ENCODE data around the gene SELPLG. TPM values are rescaled to one million over a fixed set of nuclear protein-coding genes. Genes with fewer than 3 reads are reported as not detected.

SELPLG gene
- total and polyA plus RNA-seq, 3 donors from 2014 or later, result 1.1 to 10.4 (median 2.7) TPM

DNA sequence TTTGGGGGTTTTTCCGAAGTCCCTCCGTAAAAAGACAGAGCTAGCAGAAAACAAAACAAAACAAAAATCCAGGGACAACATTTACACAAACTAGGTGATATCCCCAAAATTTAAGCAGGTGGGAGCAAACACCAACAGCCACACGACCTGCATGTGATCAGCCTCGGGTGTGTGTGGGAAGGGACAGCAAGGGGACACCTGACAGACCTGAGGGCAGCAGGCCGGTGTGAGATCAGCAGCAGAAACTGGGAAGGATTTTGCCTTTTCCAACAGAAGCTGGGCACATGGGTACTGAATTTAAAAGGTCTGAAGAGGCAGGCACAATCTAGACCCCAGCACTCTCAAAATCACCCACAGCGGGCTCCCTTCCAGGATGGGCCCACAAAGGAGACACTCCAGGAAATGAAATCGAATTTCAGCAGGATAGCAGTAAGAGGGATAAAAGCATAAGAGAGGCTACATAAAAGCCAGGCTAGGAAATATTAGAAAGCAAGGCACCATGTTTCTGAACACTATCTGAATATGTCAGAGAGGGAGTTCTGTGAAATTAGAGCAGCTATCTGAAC, 36.5 kb upstream of the SELPLG start:
- DNase-seq, result no peak
- no peak overlapping the region for H3K27ac ChIP-seq
- H3K27me3 ChIP-seq, result no peaks in the 10 kb centered on the region
- H3K36me3 ChIP-seq (ENCODE audit: low read depth, missing control alignments), result no peaks in the 10 kb centered on the region
- intact Hi-C loops (cut with DNase I; ENCODE audit: low total_unique reads), result no loop called here
- WGBS, 2 donors, result 89 to 91% methylated on average over 7 of the region's 7 CpGs
- H3K4me3 ChIP-seq, result no peak overlapping the region
- peaks cover 13% of the 10 kb centered on the region for H3K4me1 ChIP-seq
- no peak for TF ChIP-seq POLR2A (IDR thresholded peaks at IDR 0.05)
- TF ChIP-seq, protein P1, sequence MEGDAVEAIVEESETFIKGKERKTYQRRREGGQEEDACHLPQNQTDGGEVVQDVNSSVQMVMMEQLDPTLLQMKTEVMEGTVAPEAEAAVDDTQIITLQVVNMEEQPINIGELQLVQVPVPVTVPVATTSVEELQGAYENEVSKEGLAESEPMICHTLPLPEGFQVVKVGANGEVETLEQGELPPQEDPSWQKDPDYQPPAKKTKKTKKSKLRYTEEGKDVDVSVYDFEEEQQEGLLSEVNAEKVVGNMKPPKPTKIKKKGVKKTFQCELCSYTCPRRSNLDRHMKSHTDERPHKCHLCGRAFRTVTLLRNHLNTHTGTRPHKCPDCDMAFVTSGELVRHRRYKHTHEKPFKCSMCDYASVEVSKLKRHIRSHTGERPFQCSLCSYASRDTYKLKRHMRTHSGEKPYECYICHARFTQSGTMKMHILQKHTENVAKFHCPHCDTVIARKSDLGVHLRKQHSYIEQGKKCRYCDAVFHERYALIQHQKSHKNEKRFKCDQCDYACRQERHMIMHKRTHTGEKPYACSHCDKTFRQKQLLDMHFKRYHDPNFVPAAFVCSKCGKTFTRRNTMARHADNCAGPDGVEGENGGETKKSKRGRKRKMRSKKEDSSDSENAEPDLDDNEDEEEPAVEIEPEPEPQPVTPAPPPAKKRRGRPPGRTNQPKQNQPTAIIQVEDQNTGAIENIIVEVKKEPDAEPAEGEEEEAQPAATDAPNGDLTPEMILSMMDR (IDR thresholded peaks at IDR 0.05), result no peak
- H3K9me3 ChIP-seq, result no peaks in the 10 kb centered on the region

DNA sequence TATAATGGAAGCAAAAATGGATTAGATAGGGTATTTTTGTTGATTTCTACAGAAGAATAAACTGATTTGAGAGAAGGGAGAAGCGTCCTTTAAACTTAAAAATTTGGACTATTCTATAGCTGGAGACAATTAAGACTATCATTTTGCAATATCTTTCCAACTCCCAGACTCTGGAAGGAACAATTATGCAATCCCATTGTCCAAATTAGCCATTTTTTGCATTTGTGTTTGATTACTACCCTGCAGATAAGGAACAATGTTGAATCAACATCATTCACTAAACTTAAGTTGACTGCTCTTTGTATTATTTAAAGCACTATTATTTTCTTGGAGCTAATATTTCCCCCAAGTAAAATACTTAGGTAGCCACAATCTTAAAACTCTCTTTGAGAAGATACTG, 34.8 kb upstream of the SELPLG start:
- Histone ChIP-seq H3K27me3 (no peaks in the 10 kb centered on the region), H3K4me3 (no peak overlapping the region), H3K4me1 (peaks cover 19% of the 10 kb centered on the region), H3K9me3 (no peaks in the 10 kb centered on the region), H3K36me3 (ENCODE audit: low read depth, missing control alignments) (no peaks in the 10 kb centered on the region), H3K27ac (no peak overlapping the region)
- 87 to 89% methylated on average over 1 of the region's 1 CpG for WGBS, 2 donors
- no peak for DNase-seq
- TF ChIP-seq, protein P1 (IDR thresholded peaks at IDR 0.05), result no peak
- no peak for TF ChIP-seq POLR2A (IDR thresholded peaks at IDR 0.05)
- intact Hi-C loops (cut with DNase I; ENCODE audit: low total_unique reads), result loop anchor here (10.0 kb wide), 2 partner anchors 136 to 186 kb away; partner anchors contain the start of gene SSH1

DNA sequence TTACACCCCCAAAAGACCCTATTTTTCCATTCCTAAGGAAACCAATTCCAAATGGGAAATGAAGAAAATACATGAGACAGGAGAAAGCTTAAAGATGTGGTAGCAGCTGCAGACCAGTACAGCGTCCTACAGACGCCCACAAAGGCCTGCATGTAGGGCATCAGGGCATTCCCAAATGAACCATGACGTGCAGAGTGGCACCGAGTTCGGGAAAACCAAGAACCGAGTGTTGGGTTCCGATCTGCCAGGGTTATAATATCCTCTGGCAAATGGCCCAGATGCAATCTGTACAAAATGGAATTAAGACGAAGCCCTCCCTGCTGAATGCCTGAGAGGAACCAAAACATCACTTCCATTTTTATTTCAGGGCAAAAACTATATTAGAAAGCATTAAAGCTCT, 34.4 kb upstream of the SELPLG start:
- WGBS, 2 donors, result 60 to 78% methylated on average over 8 of the region's 8 CpGs
- Histone ChIP-seq H3K27ac (no peak overlapping the region), H3K9me3 (no peaks in the 10 kb centered on the region), H3K4me1 (peaks cover 19% of the 10 kb centered on the region), H3K36me3 (ENCODE audit: low read depth, missing control alignments) (no peaks in the 10 kb centered on the region), H3K27me3 (no peaks in the 10 kb centered on the region), H3K4me3 (no peak overlapping the region)
- TF ChIP-seq, protein P1 (IDR thresholded peaks at IDR 0.05), result no peak
- TF ChIP-seq POLR2A (IDR thresholded peaks at IDR 0.05), result no peak
- no peak for DNase-seq
- intact Hi-C loops (cut with DNase I; ENCODE audit: low total_unique reads), result loop anchor here (10.0 kb wide), 2 partner anchors 137 to 187 kb away; partner anchors contain the start of gene SSH1

DNA sequence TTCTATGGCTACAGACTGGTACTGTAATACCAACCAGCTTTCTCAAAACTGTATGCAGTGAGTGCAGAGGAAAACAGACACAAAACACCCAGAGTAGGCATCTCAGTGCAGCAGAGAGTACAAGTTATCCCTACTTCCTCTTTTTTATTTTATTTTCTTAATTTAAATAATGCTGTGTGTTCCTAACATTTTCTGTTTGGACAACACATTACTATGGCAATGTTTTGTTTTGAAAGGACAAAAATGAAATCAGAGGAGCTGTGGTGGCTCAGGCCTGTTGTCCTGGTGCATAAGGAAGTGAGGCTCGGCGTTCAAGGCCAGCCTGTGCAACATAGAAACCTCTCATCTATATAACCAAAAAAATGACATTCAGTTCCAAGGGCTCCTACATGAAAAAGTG, 33.7 kb upstream of the SELPLG start:
- intact Hi-C loops (cut with DNase I; ENCODE audit: low total_unique reads), result loop anchor here (10.0 kb wide), 2 partner anchors 137 to 187 kb away; partner anchors contain the start of gene SSH1
- TF ChIP-seq POLR2A (IDR thresholded peaks at IDR 0.05), result no peak
- TF ChIP-seq, protein P1 (IDR thresholded peaks at IDR 0.05), result no peak
- DNase-seq, result no peak
- H3K27me3 ChIP-seq, result no peaks in the 10 kb centered on the region
- no peak overlapping the region for H3K4me3 ChIP-seq
- peaks cover 19% of the 10 kb centered on the region for H3K4me1 ChIP-seq
- no peaks in the 10 kb centered on the region for H3K9me3 ChIP-seq
- no peaks in the 10 kb centered on the region for H3K36me3 ChIP-seq (ENCODE audit: low read depth, missing control alignments)
- no peak overlapping the region for H3K27ac ChIP-seq
- WGBS, 2 donors, result 49% methylated on average over 2 of the region's 2 CpGs

DNA sequence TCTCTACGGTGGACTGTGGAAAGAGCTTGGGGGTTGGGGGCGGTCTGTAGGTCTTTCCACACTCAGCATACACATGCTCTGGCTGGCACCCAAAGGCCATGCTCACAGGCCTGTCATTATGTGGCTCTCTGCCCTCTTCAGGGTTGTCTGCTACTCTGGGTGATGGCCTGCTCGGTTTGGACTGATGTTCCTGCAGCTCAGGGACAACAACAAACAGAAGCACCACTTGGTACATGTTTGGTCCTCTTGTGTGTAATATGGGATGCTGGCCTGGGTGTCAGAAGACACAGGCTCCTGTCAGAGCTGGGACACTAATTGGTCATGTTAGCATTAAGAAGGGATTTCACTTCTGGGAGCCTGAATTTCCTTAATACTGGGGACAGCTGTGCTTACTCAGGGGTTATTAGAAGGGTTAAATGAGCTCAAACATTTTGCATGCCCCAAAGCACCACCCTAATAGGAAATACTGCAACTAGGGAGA, 32.7 kb upstream of the SELPLG start:
- WGBS, 2 donors, result 59 to 64% methylated on average over 3 of the region's 3 CpGs
- Histone ChIP-seq H3K4me1 (peaks cover 19% of the 10 kb centered on the region), H3K4me3 (no peak overlapping the region), H3K27ac (no peak overlapping the region), H3K9me3 (no peaks in the 10 kb centered on the region), H3K27me3 (no peaks in the 10 kb centered on the region), H3K36me3 (ENCODE audit: low read depth, missing control alignments) (no peaks in the 10 kb centered on the region)
- intact Hi-C loops (cut with DNase I; ENCODE audit: low total_unique reads), result loop anchor here (10.0 kb wide), 2 partner anchors 138 to 188 kb away; partner anchors contain the start of gene SSH1
- DNase-seq, result no peak
- no peak for TF ChIP-seq POLR2A (IDR thresholded peaks at IDR 0.05)
- TF ChIP-seq, protein P1 (IDR thresholded peaks at IDR 0.05), result no peak

Data from testis (tissue), 3 donors.